GM18867 (cell line): ENCODE data around the gene CHRDL2.

Experiments used
- ATAC-seq: cut with Tn5 transposase; IDR thresholded peaks from one replicate; pipeline ENCODE4 v1.9.1; 2021; ENCODE audit warnings: mild to moderate bottlenecking, moderate library complexity; ENCODE audit not compliant: unreplicated experiment

Gene CHRDL2

GRCh38 chr11:74713686-74714085 is 17.5 kb downstream of the CHRDL2 start:
- ATAC-seq = no peak

GRCh38 chr11:74710281-74710938 is 20.8 kb downstream of the CHRDL2 start:
- ATAC-seq = no peak

DNA sequence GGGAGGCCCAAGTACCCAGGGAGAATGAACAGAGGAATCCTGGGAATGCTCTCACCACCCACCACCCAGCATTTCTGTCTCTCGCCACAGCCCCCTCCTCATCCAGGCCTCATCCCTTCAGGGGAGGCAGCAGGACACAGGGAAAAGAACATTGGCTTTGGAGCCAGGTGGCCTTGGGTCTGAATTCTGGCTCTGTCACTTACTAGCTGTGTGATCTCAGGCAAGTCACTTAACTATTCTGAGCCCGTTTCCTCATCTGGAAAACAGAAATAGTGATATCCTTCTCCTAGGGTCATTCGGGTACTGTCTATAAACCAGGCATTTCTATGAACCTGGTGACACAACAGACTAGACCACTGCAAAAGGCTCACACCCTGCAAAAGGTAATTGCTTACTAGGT is 22.1 kb downstream of the CHRDL2 start:
- ATAC-seq = no peak

- ATAC-seq = no peak
Measured at GRCh38 chr11:74707602-74708510, 23.4 kb downstream of the CHRDL2 start.

GRCh38 chr11:74707182-74707581 is 24.0 kb downstream of the CHRDL2 start:
- ATAC-seq = no peak

GRCh38 chr11:74703211-74703610 is 28.0 kb downstream of the CHRDL2 start:
- no peak for ATAC-seq

DNA sequence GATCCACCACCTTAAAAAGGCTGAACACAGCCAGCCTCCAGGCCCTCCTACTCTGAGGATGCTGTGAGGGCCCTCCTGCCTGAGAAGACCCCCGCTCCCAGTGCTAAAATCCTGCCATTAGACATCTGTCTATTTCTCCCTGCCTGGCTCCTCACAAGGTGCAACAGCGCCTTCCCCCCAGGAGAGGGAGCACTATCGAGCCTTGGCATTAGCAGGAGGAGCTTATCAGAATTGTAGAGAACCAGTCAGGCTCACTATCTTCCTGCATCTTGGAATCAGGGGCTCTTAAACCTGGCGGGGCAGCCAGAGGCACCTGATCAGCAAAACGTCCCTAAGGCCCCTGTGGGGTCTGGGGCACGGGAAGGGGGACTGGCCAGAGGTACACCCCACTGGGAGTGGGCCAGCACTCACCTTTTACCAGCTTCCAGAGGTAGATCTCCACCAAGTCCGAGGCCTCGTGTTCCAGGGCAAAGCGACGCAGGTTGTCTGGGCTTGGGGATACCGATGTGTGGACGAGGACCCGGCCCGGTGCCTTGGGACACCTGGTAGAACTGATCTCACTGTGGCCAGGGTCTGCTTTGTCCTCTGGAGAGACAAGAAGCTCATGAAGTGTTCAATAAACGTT is 28.7 kb downstream of the CHRDL2 start:
- no peak for ATAC-seq

DNA sequence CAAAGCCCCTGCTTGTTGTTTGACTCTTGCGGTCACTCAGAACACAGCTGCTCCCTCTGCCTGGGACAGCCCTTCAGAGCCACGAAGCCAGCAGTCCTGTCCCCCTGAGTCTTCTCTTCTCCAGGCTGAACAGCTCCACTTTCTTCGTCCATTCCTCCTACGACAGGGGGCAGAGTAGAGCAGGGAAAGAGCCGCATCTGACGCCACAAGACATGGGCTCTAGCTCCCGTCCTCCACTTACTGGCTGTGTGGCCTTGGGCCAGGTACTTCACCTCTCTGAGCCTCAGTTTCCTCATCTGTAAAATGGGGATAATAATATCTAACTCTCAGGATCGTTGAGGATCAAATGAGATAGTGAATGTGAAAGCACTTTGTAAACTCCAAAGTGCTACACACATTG is 29.9 kb downstream of the CHRDL2 start:
- ATAC-seq = no peak

- no peak for ATAC-seq
Measured at GRCh38 chr11:74699615-74700396, 31.4 kb downstream of the CHRDL2 start.

- no peak for ATAC-seq
Measured at GRCh38 chr11:74697722-74698121, 33.5 kb downstream of the CHRDL2 start.

DNA sequence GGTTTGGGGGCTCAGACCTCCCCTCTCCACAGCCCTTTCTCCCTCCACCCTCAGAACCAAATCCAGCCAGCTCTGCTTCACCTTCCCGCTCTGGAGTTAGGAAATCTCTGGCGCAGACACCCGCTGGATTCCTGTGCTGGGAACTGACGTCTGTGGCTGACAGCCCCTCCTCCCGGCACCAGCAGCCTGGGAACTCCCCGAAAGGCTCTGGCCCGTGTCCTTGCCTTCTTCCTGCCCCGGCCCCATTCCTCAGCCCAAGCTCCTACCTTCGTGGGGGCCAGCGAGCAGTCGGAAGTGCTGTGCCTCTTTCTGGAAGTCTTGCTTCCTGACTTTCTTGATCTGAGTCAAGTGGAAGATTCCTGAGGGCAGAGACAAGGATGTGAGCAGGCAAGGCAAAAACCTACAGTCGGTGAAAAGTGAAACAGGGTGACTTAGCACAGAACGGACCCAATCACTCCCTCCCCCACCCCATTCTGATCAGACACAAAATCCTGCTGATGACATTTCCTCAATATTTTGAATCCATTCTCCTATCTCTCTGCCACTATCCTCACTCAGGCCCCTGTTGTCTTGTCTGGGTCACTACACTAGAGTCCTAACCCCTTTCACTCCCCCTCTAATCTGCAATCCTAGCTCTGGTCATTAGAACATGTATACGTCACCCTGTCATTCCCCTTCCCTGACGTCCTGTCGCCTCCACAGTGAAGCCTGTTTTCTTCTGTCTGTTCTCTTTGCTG is 34.1 kb downstream of the CHRDL2 start:
- ATAC-seq = no peak

- no peak for ATAC-seq
Measured at GRCh38 chr11:74696500-74696899, 34.7 kb downstream of the CHRDL2 start.

DNA sequence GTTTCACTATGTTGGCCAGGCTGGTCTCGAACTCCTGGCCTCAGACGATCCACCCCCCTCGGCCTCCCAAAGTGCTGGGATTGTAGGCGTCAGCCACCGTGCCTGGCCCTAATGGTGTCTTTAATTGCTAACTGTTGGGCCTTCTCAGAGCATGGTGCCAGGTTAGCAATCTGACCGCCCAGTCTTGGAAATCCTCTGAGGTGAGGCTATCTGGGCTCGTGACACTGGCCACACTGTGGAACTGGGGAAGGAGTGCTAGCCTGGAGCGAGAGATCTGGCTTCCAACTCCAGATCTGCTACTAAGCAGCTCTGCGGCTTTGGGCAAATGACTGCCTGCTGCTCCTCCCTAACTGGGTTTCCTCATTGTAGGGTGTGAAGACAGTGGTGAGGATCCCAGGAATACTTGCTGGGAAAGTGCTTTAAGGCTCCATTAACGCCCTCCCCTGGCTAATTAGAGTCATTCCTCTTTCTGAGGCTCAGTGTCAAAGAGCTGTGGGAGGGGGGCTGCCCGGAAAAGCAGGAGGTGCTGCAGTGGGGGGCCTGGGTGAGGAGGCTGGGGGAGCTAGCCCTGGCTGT is 35.4 kb downstream of the CHRDL2 start:
- no peak for ATAC-seq

- ATAC-seq = no peak
Measured at GRCh38 chr11:74694136-74694930, 36.9 kb downstream of the CHRDL2 start.

DNA sequence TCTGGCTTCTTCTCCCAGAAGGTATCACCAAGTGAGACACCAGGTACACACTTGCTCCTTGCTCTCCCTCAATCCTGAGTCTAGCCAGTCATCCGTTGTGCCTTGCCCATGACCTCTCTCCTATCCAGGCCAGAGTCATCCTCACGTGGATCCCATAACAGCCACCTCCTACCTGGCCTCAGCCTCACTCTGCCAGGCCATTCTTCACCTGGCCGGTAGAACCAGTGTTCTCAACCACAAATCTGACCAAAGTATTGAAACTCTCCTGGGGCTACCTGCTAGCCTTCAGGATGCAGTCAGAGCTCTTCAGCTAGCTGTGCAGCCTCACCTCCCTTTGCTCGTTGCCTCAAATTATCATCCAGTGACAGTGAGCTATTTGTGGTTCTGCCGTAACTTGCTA is 37.7 kb downstream of the CHRDL2 start:
- ATAC-seq = no peak

GRCh38 chr11:74691755-74692154 is 39.5 kb downstream of the CHRDL2 start:
- ATAC-seq = no peak

GRCh38 chr11:74689666-74690065 is 41.6 kb downstream of the CHRDL2 start:
- ATAC-seq = no peak

DNA sequence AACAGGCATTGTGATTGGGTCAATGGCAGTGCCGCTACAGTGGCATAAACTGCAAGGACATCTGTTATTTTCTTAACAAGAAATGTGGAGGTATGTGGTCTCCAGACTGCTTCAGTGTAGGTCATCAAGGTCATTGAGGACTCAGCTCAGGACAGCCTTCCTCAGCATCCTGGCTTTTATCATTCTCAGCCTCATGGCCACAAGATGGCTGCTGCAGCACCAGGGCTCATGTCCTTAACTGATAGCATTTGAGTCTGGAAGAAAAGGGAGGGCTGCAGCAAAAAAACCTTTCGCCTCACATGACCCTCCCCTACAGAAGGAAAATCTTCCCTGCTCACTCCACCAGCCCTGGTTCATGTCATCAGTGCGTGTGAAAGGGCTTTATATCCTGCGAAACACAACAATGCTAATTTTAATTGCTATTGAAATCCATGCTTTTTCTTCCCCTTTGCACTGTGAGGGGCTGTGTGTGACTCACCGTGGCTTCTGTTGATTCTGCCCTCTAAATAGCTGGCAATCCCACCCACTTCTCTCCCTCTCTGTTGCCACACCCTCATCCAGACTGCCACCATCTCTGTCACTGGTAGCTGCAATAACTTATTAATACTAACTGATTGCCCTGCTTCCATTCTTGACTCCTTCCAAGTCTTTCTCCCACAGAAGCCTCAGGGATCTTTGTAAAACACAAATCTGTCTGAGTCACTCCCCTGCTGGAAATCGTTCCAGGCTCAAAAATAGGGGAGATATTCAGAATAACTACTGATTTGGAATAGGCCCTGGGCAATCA is 43.8 kb downstream of the CHRDL2 start:
- no peak for ATAC-seq
